Endometrium (tissue), 2 donors: ENCODE data around the gene MCU.

Source experiments
- FAIRE-seq: peaks from 2 replicates; lab custom pipeline; 2012; peaks lifted over from hg19 to GRCh38; lab: Jason Lieb, UNC
- donor health status: control.
- donor health status: control.

MCU gene

GRCh38 chr10:72802763-72803505 is 111.0 kb downstream of the MCU start:
- FAIRE-seq: peak; percentile 48

DNA sequence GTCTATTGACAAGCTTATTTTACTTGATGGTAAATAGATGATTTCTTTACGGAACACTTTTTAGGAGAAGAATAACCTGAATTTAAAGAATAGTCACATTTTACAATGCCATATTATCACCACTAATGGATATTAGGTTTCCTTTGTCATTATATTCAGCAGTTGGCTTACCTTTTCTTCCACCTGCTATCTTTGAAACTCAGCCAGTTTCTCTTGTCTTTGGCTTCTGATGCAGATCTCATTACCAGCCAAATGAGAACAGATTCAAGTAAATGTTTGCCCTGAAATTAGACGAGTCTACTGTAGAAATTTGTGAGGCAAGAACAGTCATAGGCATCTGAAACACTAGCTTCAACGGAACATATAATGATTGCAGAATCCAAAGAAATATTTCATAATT is 116.1 kb downstream of the MCU start:
- no peak for FAIRE-seq

DNA sequence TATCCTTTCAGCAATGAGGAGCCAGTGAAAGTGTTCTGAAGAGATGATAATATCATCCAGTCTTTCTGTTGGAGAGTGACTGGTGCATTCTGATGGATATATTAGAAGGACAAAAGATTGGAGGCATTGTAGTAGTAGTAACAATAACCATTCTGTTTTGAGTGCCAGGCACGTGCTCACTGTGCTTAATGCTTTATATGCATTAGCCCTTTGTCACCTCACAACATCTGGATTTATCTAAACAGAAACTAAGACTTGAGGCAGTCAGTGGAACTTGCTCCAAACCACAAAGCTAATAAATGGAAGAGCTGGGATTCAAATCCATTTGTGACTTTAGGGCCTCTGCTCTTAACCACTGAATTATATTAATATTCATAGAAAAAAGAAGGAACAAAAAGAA is 117.1 kb downstream of the MCU start:
- FAIRE-seq: no peak

DNA sequence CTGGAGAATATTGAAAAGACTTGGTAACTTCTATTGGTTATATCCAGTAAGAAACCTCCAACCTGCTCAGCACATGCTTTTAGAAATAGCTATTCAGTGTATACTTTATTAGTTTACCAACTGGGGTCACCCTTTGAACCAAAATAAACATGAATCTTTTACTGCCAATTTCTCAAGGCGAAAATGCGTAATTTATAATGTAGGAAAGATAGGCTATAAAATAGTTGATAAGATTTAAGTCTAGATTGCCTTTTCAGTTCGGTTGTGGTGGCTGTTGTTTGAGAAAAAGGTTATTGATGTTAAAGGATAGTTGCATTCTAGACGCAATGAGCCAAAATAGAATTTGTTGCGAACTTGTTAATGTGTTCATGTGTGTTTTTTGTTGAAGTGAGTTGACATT is 119.0 kb downstream of the MCU start:
- FAIRE-seq: peak; percentile 15

DNA sequence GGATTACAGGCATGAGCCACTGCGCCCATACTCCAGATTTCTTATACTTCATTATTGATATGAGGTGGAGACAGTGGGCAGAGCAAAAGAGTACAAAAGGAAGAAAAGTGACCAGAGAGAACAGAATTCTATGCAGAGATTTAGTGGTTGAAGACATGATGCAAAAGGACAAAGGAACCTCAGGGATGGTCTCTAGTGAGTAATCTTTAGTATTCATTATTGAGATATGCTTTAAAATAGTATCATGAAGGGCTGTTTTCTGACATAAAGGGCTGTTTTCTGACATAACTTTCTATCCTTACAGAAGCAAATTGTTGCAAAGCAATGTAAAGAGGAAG is 120.4 kb downstream of the MCU start:
- FAIRE-seq: no peak

DNA sequence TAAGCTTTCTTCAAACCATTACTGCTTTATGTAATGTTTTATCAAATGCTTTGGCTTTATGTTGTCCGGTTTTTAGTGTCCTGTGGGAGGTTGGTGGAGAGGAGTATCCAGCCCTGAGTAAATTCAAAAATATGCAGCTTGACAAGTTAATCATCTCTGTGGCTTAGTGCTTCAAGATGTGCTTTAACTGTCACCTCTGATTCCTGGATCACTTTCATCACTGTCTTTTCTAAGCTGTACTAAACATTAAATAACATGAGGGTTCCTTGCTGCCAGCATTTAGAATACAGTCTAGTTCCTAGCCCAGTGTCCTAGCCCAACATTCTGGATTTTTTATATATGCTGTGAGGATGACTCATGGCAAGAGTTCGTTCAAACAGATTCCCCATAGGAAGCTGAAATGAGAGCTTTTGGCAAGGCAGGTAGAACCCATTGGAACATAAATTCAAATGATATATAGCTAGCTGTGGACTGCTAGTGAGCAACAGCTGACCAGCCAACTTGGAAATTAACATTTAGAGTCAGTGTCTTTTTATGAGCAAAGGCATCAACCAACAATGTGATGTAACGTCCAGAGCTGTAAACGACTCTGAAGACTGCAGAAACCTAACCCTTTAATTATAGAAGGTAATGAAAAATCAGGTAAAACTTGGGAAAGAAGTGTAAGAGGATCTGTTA is 120.9 kb downstream of the MCU start:
- no peak for FAIRE-seq

DNA sequence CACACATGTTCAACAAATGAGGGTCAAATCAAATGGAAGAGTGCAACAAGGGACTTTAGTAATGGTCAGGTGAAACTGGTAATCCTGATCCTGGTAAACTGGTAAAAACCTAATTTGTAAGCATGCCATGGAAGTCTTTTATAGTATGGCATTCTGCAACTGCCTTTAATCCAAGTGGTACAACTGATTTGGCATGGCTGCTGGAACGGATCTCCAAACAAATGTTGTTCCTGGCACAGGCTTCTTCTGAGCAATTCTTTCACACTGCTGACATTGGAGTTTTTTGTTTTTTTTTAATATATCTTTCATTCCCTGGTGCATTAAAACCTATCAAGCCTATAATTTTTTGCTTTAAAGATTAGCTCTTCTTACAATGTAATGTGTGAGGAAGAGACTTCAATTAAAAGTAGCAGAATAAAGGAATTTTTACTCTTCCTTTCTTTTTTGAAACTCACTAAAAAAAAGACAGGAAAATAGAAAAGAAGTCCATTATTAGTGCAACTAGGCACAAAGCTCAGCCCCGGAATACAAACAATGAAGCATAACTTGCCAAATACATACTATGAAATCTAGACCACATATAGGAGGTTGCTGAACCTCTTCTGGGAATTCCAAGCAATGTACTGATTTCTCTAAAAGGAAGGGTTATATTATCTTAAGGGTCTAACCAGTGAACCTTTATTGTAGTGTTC is 122.3 kb downstream of the MCU start:
- no peak for FAIRE-seq

DNA sequence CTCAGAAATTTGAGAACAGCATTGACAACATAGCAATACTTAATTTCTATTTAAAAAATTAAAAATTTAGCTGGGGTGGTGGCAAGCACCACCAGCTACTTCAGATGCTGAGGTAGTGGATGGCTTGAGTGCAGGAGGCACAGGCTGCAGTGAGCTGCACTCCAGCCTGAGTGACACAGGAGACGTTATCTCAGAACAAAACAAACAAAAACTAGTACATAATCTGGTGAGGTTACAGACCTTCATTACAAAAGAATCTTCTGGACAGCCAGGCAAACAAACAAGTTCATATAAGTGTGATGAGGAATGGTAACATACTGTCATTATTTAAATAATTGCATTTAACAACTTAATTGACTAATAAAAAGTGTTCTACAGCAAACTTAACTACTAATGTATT is 124.6 kb downstream of the MCU start:
- FAIRE-seq: no peak

GRCh38 chr10:72818076-72818475 is 126.1 kb downstream of the MCU start:
- no peak for FAIRE-seq

DNA sequence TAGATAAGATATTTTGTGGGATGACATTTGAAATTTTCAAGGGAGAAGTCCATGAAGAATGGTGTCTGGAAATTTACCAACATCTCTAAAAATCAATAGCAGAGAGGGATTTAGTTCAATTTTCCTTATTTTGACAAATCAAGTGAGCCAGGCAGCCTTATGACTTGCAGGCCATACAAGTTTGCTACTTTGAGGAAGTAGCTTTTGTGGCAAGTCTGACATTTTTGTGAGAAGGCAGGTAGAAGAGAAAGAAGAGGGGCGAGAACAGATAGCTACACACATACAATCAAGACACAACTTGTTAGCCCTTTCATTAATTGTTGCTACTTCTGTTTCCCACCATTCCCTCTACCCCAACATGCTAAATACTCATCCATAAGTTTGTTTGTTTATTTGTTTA is 127.1 kb downstream of the MCU start:
- FAIRE-seq: no peak

- FAIRE-seq: no peak
Observed at GRCh38 chr10:72821606-72822005, 129.7 kb downstream of the MCU start.

GRCh38 chr10:72822342-72822986 is 130.5 kb downstream of the MCU start:
- FAIRE-seq: no peak

DNA sequence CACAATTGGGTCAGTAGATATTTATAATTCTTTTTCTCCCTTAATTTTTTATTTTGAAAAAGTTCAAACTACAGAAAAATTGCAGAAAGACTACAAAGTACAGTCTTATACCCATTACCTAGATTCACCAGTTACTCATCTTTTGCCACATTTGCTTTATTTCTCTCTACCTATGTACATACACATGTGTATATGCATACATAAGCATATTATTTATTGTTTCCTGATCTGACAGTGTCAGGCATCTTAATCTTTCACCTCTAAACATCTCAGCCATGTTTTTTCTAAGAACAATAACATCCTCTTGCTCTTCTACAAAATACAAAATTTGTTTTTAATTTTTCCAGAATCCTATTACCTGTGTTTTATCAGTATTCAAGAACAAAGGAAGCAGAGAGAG is 133.2 kb downstream of the MCU start:
- FAIRE-seq: no peak

- FAIRE-seq: no peak
Observed at GRCh38 chr10:72826346-72826745, 134.4 kb downstream of the MCU start.

GRCh38 chr10:72828294-72828693 is 136.4 kb downstream of the MCU start:
- no peak for FAIRE-seq

- FAIRE-seq: no peak
Observed at GRCh38 chr10:72830625-72831024, 138.7 kb downstream of the MCU start.

- peak; percentile 70 for FAIRE-seq
Observed at GRCh38 chr10:72831696-72832409, 139.9 kb downstream of the MCU start.

GRCh38 chr10:72832701-72833100 is 140.8 kb downstream of the MCU start:
- no peak for FAIRE-seq

GRCh38 chr10:72834183-72834825 is 142.4 kb downstream of the MCU start:
- peak; percentile 89 for FAIRE-seq

DNA sequence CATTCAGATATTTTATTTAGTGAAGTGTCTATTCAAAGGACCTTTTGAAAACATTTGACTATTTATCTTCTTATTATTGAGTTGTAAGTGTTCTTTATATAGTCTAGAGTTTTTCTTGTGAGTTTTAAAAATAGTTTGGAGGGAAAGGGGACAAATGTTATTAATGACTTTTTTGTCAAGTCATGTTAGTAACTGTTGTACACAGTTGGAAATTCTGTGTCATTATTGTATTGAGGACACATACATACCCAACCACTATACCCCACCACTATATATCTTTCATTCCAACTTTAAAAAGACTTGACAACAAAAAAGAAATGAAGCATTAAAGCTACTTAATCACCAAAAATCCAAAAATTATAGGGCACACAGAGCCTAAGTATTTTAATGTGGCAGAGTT is 148.4 kb downstream of the MCU start:
- no peak for FAIRE-seq

GRCh38 chr10:72841487-72841886 is 149.5 kb downstream of the MCU start:
- FAIRE-seq: no peak

DNA sequence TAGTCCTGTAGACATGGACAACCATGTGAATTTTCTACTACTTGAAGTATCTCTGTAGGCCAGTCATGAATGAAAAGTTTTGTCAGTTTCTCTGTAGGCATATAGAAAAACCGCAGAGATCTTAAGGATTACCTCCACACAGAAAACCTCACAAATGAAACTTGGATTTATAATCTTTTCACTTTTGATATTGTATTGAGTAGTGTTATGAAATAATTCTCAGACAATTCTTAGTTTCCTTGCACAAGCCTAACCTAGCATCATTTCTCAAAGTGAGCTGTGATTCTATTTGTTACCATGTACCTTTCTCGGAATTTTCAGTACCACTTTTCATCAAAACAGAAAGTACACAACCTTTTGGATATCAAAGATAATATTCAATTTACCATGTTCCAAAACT is 150.2 kb downstream of the MCU start:
- no peak for FAIRE-seq
